ENCODE measurements around the gene DYNC1I1.
A peak's percentile ranks its signal among the peaks of the same experiment; 100 is the strongest.

DYNC1I1 gene

DNA sequence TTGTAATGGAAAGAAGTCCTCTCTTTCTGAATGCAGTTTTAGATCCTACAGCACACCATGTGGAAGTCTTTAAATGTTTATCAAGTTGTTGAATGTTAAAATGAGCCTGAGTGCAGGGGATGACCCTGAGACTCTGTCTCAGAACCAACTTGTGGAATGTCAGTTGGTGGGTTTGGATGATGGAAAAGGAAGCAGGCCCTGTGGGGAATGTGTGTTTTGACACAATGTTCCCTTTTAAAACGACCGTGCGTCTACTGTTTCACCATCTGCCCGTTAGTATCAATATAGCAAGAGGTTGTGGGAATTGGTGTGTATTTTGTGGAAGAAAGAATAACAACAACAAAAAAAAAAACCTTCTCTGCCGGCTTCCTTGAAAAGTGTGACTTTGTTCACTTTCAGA lies 8.3 kb downstream of the DYNC1I1 start:
- H3K36me3 Mint-ChIP-seq (ENCODE audit: low read depth): peaks cover 3% of the 10 kb centered on the region

DNA sequence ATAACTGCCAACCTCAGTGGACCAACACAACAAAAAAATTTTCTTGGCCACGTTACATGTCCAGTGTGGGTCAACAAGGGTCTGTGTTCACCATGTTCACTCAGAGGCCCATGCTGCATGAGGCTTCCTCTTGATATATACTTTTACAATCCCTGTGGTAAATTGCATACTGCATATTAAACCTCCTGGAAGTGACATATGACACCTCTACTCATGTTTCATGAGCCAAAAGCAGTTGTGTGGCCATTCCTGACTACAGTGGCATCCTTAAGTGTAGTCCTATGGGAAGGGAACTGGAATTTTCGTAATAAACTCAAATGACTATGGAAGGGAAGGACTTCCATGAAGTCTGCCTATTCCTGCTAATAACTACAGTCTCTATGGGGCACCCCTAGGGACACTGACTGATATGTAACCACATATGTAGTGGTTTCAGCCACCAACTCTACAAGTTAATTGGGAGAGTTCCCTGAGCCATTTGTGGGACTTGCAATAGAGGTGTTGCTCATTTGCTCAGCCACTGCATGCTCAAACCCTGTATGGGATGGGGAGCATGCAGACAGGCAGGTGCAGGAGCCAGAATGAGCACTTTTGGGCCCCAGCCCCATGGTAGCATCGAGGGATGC lies 9.7 kb downstream of the DYNC1I1 start:
- Mint-ChIP-seq H3K4me3 (no peak overlapping the region), H3K27ac (no peak overlapping the region), H3K9me3 (peaks cover 2% of the 10 kb centered on the region), H3K36me3 (ENCODE audit: low read depth) (peaks cover 3% of the 10 kb centered on the region), H3K4me1 (peaks cover 28% of the 10 kb centered on the region), H3K27me3 (ENCODE audit: low read depth) (peaks cover 3% of the 10 kb centered on the region)
- TF ChIP-seq, protein P1, sequence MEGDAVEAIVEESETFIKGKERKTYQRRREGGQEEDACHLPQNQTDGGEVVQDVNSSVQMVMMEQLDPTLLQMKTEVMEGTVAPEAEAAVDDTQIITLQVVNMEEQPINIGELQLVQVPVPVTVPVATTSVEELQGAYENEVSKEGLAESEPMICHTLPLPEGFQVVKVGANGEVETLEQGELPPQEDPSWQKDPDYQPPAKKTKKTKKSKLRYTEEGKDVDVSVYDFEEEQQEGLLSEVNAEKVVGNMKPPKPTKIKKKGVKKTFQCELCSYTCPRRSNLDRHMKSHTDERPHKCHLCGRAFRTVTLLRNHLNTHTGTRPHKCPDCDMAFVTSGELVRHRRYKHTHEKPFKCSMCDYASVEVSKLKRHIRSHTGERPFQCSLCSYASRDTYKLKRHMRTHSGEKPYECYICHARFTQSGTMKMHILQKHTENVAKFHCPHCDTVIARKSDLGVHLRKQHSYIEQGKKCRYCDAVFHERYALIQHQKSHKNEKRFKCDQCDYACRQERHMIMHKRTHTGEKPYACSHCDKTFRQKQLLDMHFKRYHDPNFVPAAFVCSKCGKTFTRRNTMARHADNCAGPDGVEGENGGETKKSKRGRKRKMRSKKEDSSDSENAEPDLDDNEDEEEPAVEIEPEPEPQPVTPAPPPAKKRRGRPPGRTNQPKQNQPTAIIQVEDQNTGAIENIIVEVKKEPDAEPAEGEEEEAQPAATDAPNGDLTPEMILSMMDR (IDR thresholded peaks at IDR 0.05; ENCODE audit: unreplicated experiment in 3 of 3): no peak

More for the DNA sequence above, 8.3 kb downstream of the DYNC1I1 start:
- peaks cover 3% of the 10 kb centered on the region for H3K27me3 Mint-ChIP-seq (ENCODE audit: low read depth)
- H3K9me3 Mint-ChIP-seq: peaks cover 2% of the 10 kb centered on the region
- TF ChIP-seq, protein P1 (IDR thresholded peaks at IDR 0.05; ENCODE audit: unreplicated experiment in 3 of 3): no peak
- H3K4me3 Mint-ChIP-seq: no peak overlapping the region
- peak overlapping the region in 1 of 3 experiments; percentile 8 for H3K27ac Mint-ChIP-seq
- peaks cover 32% of the 10 kb centered on the region for H3K4me1 Mint-ChIP-seq

DNA sequence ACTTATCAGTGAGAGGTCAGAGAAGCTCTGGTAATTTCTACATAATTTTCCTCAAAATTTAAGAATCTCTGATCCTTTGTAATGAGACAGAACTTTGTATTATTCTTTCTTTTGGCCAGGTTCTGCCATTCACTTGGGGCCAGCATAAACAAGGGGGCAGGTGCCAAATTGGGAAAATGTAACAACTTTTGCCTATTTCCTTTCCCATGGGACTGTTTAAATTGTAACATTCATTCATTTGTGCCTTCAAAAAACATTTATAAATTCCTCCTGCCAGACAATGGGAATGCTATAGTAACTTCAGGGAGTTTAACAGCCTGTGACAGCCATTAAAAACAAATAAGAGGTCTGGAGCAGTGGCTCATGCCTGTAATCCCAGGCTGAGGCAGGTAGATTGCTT lies 12.4 kb downstream of the DYNC1I1 start:
- Mint-ChIP-seq H3K27me3 (ENCODE audit: low read depth) (peaks cover 10% of the 10 kb centered on the region), H3K4me3 (no peak overlapping the region), H3K4me1 (peaks cover 23% of the 10 kb centered on the region), H3K36me3 (ENCODE audit: low read depth) (peaks cover 3% of the 10 kb centered on the region), H3K9me3 (no peaks in the 10 kb centered on the region), H3K27ac (no peak overlapping the region)
- TF ChIP-seq, protein P1 (IDR thresholded peaks at IDR 0.05; ENCODE audit: unreplicated experiment in 3 of 3): no peak

DNA sequence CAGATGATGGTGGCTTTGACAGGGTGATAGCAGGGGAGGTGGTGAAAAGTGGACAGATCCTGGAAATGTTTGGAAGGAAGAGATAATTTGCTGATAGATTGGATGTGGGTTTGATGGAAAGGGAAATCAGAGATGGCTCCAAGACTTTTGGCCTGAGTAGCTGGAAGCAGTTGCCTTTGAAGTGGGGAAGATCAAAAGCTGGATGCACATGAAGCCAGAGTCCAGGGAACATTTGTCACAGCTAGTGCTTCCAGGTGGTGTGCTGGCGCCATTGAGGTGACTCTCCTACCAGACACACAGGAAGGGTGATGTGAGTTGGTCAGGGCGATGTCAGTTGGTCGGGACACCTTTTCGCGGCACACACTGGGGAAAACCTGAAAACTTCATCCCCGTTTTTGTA lies 15.9 kb downstream of the DYNC1I1 start:
- H3K4me3 Mint-ChIP-seq: no peak overlapping the region
- H3K27ac Mint-ChIP-seq: no peak overlapping the region
- no peaks in the 10 kb centered on the region for H3K9me3 Mint-ChIP-seq
- peaks cover 6% of the 10 kb centered on the region for H3K4me1 Mint-ChIP-seq
- no peaks in the 10 kb centered on the region for H3K36me3 Mint-ChIP-seq (ENCODE audit: low read depth)
- H3K27me3 Mint-ChIP-seq (ENCODE audit: low read depth): peaks cover 13% of the 10 kb centered on the region
- TF ChIP-seq, protein P1 (IDR thresholded peaks at IDR 0.05; ENCODE audit: unreplicated experiment in 3 of 3): no peak

DNA sequence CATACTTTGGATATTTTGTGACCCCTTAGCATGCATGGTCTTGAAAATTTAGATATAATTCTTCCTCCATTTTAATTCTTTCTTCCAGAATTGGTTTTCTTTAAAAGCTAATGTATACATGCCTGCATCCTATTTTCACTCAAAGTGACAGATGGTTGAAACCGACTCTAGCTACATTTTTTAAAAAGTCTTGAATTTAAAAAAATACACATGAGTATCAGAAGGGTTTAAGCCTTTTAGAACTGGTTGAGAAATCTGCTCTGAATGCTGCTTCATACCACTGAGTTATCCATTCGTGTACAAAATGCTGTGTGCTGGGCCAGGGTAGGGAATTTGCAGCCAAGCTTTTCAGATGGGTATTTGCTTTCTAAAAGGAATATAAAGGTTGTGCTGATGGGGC lies 16.5 kb downstream of the DYNC1I1 start:
- TF ChIP-seq, protein P1 (IDR thresholded peaks at IDR 0.05; ENCODE audit: unreplicated experiment in 3 of 3): no peak
- no peaks in the 10 kb centered on the region for H3K36me3 Mint-ChIP-seq (ENCODE audit: low read depth)
- no peak overlapping the region for H3K27ac Mint-ChIP-seq
- H3K4me1 Mint-ChIP-seq: peaks cover 6% of the 10 kb centered on the region
- no peaks in the 10 kb centered on the region for H3K9me3 Mint-ChIP-seq
- no peak overlapping the region for H3K4me3 Mint-ChIP-seq
- peaks cover 14% of the 10 kb centered on the region for H3K27me3 Mint-ChIP-seq (ENCODE audit: low read depth)

DNA sequence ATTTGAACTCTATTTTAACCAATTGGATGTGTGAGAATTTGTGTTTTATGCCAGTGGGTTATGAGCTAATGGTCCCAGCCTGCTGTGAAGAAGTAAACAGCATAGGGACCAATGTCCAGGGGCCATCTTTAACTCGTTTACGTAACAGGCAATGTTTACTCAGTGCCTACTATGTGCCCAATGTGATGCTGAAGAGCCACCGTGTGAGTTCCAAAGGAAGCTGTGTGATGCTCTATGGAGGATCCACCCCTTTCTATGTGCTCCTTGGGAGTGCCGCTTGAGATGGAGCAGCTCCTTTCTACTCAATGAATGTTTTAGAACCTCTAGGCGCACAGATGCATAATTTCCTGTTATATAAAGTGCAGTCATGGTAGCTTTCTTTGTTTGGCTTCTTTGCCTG lies 21.3 kb downstream of the DYNC1I1 start:
- TF ChIP-seq, protein P1 (IDR thresholded peaks at IDR 0.05; ENCODE audit: unreplicated experiment in 3 of 3): no peak
- Mint-ChIP-seq H3K27ac (no peak overlapping the region), H3K27me3 (ENCODE audit: low read depth) (peaks cover 4% of the 10 kb centered on the region), H3K4me1 (peaks cover 7% of the 10 kb centered on the region), H3K4me3 (no peak overlapping the region), H3K9me3 (no peaks in the 10 kb centered on the region), H3K36me3 (ENCODE audit: low read depth) (no peaks in the 10 kb centered on the region)
